HepG2 (cell line): Measurements from ENCODE around the gene THSD8. TPM values are rescaled to one million over a fixed set of nuclear protein-coding genes. Genes with fewer than 3 reads are reported as not detected.

Experiments
- BCL6 ChIP-seq: IDR thresholded peaks from 2 replicates; pipeline ENCODE4 v1.6.1; 2016; ENCODE audit warnings: missing genetic modification reagents, missing compliant biosample characterization
- FOXO1 ChIP-seq: sonication (generic); formaldehyde crosslinking; IDR thresholded peaks from 2 replicates; pipeline ENCODE4 v1.4.0; 2020; ENCODE audit warnings: missing genetic modification reagents
- GATAD1 ChIP-seq: IDR thresholded peaks from 2 replicates; pipeline ENCODE4 v1.6.1; 2016; ENCODE audit warnings: missing genetic modification reagents, missing compliant biosample characterization
- HCFC1 ChIP-seq: fragments of 150-350 bp; IDR thresholded peaks from 2 replicates; pipeline ENCODE4 v1.6.1; 2014; ENCODE audit warnings: low read depth, low read length
- HMG20A ChIP-seq: IDR thresholded peaks from 2 replicates; pipeline ENCODE4 v1.6.1; 2016; ENCODE audit warnings: borderline replicate concordance
- IKZF4 ChIP-seq: sonication (generic); formaldehyde crosslinking; IDR thresholded peaks from 2 replicates; pipeline ENCODE4 v1.5.1; 2020; ENCODE audit warnings: borderline replicate concordance, mild to moderate bottlenecking, low read depth, missing genetic modification reagents; ENCODE audit errors: not compliant biosample characterization
- IKZF5 ChIP-seq: IDR thresholded peaks from 2 replicates; pipeline ENCODE4 v1.6.1; 2018; ENCODE audit warnings: missing genetic modification reagents, mild to moderate bottlenecking, missing compliant biosample characterization
- KLF12 ChIP-seq: sonication (generic); formaldehyde crosslinking; IDR thresholded peaks from 2 replicates; pipeline ENCODE4 v1.4.0; 2020; ENCODE audit warnings: missing genetic modification reagents, borderline replicate concordance
- KLF16 ChIP-seq, 2 experiments: sonication (generic) in 1 of 2; formaldehyde crosslinking in 1 of 2; IDR thresholded peaks; 2 replicates each; pipeline versions ENCODE4 v1.6.1 to v1.8.0; 2016 to 2023; ENCODE audit warnings: missing genetic modification reagents in 2 of 2, missing compliant biosample characterization in 1 of 2
- MAFF ChIP-seq: IDR thresholded peaks from 2 replicates; pipeline ENCODE4 v1.6.1; 2011; ENCODE audit warnings: low read depth, low read length, improper control_type of control experiment
- MED13 ChIP-seq: sonication (generic); formaldehyde crosslinking; IDR thresholded peaks from 2 replicates; pipeline ENCODE4 v1.5.0; 2020; ENCODE audit warnings: missing genetic modification reagents
- RBAK ChIP-seq: sonication (generic); formaldehyde crosslinking; IDR thresholded peaks from 2 replicates; pipeline ENCODE4 v1.5.1; 2020; ENCODE audit warnings: mild to moderate bottlenecking, missing genetic modification reagents
- SMC3 ChIP-seq: IDR thresholded peaks from 2 replicates; pipeline ENCODE4 v1.6.1; 2011; ENCODE audit warnings: low read length, improper control_type of control experiment
- SUZ12 ChIP-seq: fragments of 150-350 bp; IDR thresholded peaks from 2 replicates; pipeline ENCODE4 v1.6.1; 2014; ENCODE audit warnings: low read depth, low read length
- TRIM24 ChIP-seq: sonication (generic); formaldehyde crosslinking; IDR thresholded peaks from 2 replicates; pipeline ENCODE4 v1.8.0; 2022; ENCODE audit warnings: mild to moderate bottlenecking, missing genetic modification reagents
- YEATS4 ChIP-seq: sonication (generic); formaldehyde crosslinking; IDR thresholded peaks from 2 replicates; pipeline ENCODE4 v1.4.0; 2020; ENCODE audit warnings: missing genetic modification reagents, borderline replicate concordance
- ZNF264 ChIP-seq: sonication (generic); formaldehyde crosslinking; IDR thresholded peaks from 2 replicates; pipeline ENCODE4 v1.4.0; 2020; ENCODE audit warnings: missing genetic modification reagents
- ZNF3 ChIP-seq: IDR thresholded peaks from 2 replicates; pipeline ENCODE4 v1.7.0; 2017; ENCODE audit warnings: inconsistent platforms
- ZNF329 ChIP-seq: sonication (generic); formaldehyde crosslinking; IDR thresholded peaks from 2 replicates; pipeline ENCODE4 v1.9.0; 2021; ENCODE audit warnings: low read depth, mild to moderate bottlenecking, missing genetic modification reagents
- ZNF713 ChIP-seq: sonication (generic); formaldehyde crosslinking; IDR thresholded peaks from 2 replicates; pipeline ENCODE4 v1.4.0; 2020; ENCODE audit warnings: mild to moderate bottlenecking, missing genetic modification reagents
- ZNF720 ChIP-seq: sonication (generic); formaldehyde crosslinking; IDR thresholded peaks from 2 replicates; pipeline ENCODE4 v1.4.0; 2020; ENCODE audit warnings: missing genetic modification reagents
- polyA plus RNA-seq, 8 experiments: library from polyadenylated mRNA; depleted of rRNA in 3 of 8; stranded (reverse) in 7 of 8; unstranded in 1 of 8; fragments of >200 nt; fragmentation: Illumina TruSeq in 4 of 8; extraction: Trizol in 4 of 8; gene quantifications; 2 replicates each; pipeline versions ENCODE4 v1.2.1 to v1.2.3, GENCODE V29; 2011 to 2016; ENCODE audit warnings: low read depth in 4 of 8, missing spikeins in 1 of 8, mixed read lengths in 1 of 8; ENCODE audit not compliant: insufficient read depth in 1 of 8
- total RNA-seq, 5 experiments: library from RNA; depleted of rRNA; stranded (reverse); fragments of >200 nt; fragmentation: Illumina TruSeq; extraction: Trizol; gene quantifications; 2 replicates each; pipeline ENCODE4 v1.2.3, GENCODE V29; 2016; ENCODE audit warnings: low read depth in 1 of 5
- TF ChIP-seq, protein P1 (sequence below): sonication (generic); formaldehyde crosslinking; IDR thresholded peaks from 2 replicates; pipeline ENCODE4 v1.4.0; 2020; ENCODE audit warnings: missing genetic modification reagents
- TF ChIP-seq, protein P2 (sequence below): sonication (generic); formaldehyde crosslinking; IDR thresholded peaks from 2 replicates; pipeline ENCODE4 v1.4.0; 2020; ENCODE audit warnings: mild to moderate bottlenecking, missing genetic modification reagents
- TF ChIP-seq, protein P3 (sequence below): sonication (generic); formaldehyde crosslinking; IDR thresholded peaks from 2 replicates; pipeline ENCODE4 v1.4.0; 2020; ENCODE audit warnings: missing genetic modification reagents, borderline replicate concordance

THSD8 gene
- total and polyA plus RNA-seq, 2 of the 13 experiments (the other 11 are each of a cell fraction or from before 2014, with no cell fraction given) = 4.8 to 14.9 TPM

- TF ChIP-seq GATAD1 (CRISPR knock-in tag) (peak; percentile 72), KLF16 (CRISPR knock-in tag; IDR thresholded peaks at IDR 0.05) (peak; percentile 46 to 83; a peak in 1 of 4 replicates), IKZF5 (peak; percentile 81), YEATS4 (peak; percentile 76), SUZ12 (no peak), MED13 (CRISPR knock-in tag) (peak; percentile 53; the same call in 1 of the 2 replicates), IKZF4 (CRISPR knock-in tag) (no peak), ZNF264 (CRISPR knock-in tag) (no peak), HMG20A (no peak), SMC3 (no peak), FOXO1 (peak; percentile 25; the same call in 1 of the 2 replicates), HCFC1 (peak; percentile 53; the same call in 1 of the 2 replicates), TRIM24 (CRISPR knock-in tag) (no peak), BCL6 (peak; percentile 31), ZNF329 (CRISPR knock-in tag) (no peak), KLF12 (CRISPR knock-in tag) (no peak), RBAK (CRISPR knock-in tag) (no peak), MAFF (no peak), ZNF3 (no peak), ZNF720 (no peak), ZNF713 (CRISPR knock-in tag) (no peak)
- TF ChIP-seq, protein P1, sequence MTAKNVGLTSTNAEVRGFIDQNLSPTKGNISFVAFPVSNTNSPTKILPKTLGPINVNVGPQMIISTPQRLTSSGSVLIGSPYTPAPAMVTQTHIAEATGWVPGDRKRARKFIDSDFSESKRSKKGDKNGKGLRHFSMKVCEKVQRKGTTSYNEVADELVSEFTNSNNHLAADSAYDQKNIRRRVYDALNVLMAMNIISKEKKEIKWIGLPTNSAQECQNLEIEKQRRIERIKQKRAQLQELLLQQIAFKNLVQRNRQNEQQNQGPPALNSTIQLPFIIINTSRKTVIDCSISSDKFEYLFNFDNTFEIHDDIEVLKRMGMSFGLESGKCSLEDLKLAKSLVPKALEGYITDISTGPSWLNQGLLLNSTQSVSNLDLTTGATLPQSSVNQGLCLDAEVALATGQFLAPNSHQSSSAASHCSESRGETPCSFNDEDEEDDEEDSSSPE (CRISPR knock-in tag) = peak; percentile 69
- TF ChIP-seq, protein P2, sequence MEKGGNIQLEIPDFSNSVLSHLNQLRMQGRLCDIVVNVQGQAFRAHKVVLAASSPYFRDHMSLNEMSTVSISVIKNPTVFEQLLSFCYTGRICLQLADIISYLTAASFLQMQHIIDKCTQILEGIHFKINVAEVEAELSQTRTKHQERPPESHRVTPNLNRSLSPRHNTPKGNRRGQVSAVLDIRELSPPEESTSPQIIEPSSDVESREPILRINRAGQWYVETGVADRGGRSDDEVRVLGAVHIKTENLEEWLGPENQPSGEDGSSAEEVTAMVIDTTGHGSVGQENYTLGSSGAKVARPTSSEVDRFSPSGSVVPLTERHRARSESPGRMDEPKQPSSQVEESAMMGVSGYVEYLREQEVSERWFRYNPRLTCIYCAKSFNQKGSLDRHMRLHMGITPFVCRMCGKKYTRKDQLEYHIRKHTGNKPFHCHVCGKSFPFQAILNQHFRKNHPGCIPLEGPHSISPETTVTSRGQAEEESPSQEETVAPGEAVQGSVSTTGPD (CRISPR knock-in tag) = no peak
- TF ChIP-seq, protein P3, sequence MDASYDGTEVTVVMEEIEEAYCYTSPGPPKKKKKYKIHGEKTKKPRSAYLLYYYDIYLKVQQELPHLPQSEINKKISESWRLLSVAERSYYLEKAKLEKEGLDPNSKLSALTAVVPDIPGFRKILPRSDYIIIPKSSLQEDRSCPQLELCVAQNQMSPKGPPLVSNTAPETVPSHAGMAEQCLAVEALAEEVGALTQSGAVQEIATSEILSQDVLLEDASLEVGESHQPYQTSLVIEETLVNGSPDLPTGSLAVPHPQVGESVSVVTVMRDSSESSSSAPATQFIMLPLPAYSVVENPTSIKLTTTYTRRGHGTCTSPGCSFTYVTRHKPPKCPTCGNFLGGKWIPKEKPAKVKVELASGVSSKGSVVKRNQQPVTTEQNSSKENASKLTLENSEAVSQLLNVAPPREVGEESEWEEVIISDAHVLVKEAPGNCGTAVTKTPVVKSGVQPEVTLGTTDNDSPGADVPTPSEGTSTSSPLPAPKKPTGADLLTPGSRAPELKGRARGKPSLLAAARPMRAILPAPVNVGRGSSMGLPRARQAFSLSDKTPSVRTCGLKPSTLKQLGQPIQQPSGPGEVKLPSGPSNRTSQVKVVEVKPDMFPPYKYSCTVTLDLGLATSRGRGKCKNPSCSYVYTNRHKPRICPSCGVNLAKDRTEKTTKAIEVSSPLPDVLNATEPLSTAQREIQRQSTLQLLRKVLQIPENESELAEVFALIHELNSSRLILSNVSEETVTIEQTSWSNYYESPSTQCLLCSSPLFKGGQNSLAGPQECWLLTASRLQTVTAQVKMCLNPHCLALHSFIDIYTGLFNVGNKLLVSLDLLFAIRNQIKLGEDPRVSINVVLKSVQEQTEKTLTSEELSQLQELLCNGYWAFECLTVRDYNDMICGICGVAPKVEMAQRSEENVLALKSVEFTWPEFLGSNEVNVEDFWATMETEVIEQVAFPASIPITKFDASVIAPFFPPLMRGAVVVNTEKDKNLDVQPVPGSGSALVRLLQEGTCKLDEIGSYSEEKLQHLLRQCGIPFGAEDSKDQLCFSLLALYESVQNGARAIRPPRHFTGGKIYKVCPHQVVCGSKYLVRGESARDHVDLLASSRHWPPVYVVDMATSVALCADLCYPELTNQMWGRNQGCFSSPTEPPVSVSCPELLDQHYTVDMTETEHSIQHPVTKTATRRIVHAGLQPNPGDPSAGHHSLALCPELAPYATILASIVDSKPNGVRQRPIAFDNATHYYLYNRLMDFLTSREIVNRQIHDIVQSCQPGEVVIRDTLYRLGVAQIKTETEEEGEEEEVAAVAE = no peak
Observed at GRCh38 chr19:12801466-12802266, at the start of gene THSD8, which contains the start of gene PRDX2 (continued).
